HG02884 (cell line): ENCODE data around the gene HEATR5B.

ENCODE experiments used
- ATAC-seq: cut with Tn5 transposase; IDR thresholded peaks from one replicate; pipeline ENCODE4 v1.9.1; 2021; ENCODE audit warnings: mild to moderate bottlenecking, moderate library complexity; ENCODE audit not compliant: unreplicated experiment

Gene HEATR5B

GRCh38 chr2:37083873-37084794 lies at the start of gene HEATR5B, which contains the start of gene GPATCH11:
Gene HEATR5B (minus strand): TSS chr2:37084372. CDS start chr2:37083414, 958 bp downstream.
Gene GPATCH11 (plus strand): TSS chr2:37084518. CDS start chr2:37088382, 3,864 bp downstream.
- ATAC-seq: peak; percentile 76

DNA sequence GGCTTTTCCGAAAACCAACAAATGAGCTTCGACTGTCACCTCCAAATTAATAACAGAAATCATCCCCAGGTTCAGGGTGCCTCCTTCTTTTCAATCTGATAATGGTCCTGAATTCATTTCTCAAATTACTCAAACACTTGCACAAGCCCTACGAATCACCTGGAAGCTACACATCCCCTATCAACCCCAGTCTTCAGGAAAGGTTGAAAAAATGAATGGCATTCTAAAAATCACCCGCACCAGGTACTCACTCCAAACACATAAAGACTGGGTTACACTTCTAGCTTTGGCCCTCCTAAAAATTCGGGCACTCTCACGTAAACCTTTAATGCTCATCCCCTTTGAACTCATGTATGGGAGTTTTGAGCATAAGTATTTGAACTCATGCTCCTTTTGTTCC lies 48.7 kb upstream of the HEATR5B start:
- no peak for ATAC-seq

DNA sequence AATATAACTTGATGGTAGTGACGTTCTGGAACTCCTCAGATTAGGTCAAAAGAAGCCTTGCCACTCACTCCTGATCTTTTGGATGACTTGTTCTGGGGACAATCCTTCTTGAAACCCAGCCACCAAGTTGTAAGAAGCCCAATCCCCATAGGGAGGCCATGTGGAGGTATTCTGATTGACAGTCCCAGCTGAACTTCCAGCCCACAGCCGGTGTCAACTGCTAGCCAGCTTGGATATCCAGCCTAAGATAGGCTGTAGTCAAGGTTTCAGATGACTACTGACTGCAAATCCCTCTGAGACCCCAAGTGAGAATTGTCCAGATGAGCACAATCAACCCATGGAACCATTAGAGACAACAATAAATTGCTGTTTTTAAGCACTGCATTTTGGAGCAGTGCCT lies 41.2 kb upstream of the HEATR5B start:
- no peak for ATAC-seq

GRCh38 chr2:37119157-37119556 lies 35.0 kb upstream of the HEATR5B start:
- ATAC-seq: no peak

DNA sequence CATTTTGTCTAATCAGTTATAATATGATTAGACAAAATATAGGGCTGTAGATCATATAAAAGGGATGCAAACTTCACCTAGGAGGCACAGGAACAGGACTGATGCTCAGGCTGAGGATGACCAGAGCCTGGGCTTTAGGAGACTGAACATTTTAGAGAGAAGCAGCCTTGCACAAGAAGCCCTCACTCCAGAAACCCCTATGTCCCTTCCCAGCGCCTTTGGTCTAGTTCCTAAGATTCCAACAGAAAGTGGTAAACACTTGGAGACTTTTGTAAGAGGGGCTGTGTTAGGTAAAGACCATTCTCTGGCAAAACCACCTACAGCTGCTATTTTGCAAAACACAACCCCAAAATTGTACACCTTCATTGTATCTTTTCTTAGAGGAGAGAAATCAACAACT lies 33.4 kb upstream of the HEATR5B start:
- no peak for ATAC-seq

- no peak for ATAC-seq
Measured at GRCh38 chr2:37111958-37112357, 27.8 kb upstream of the HEATR5B start.

DNA sequence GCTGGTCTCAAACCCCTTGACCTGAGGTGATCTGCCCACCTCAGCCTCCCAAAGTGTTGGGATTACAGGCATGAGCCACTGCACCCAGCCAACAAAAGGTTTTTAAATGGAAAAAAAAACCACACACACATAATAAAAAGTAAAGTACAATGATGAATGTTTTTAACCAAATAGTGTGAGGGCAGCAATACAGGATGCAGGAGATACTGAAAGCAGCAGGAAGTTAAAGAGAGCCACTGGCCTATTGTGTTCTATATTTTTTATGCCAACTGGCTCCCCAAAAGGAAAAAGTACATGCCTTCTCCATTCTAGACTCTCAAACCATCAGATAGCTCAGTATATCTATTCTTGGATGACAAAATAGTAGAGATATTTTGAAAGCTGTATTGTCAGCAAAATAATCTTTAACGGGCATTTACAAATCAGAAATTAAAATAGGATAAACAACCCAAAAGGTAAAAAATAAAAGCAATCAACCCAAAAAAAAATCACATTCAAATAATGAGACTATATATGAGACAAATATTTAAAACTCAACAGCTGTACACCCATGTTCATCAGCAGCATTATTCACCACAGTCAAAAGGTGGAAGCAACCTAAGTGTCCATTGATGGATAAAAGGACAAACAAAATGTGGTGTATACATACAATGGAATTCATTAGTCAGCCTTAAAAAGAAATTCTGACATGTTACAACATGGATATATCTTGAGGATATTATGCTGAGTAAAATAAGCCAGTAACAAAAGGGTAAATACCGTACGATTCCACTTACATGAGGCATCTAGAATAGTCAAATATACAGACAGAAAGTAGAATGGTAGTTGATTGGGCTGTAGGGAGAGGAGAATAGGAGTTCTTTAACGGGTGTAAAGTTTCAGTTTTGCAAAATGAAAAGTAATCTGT lies 26.4 kb upstream of the HEATR5B start:
- no peak for ATAC-seq

- ATAC-seq: no peak
Measured at GRCh38 chr2:37109523-37109922, 25.4 kb upstream of the HEATR5B start.

GRCh38 chr2:37105150-37105549 lies 21.0 kb upstream of the HEATR5B start:
- no peak for ATAC-seq

GRCh38 chr2:37104178-37104577 lies 20.0 kb upstream of the HEATR5B start:
- no peak for ATAC-seq

DNA sequence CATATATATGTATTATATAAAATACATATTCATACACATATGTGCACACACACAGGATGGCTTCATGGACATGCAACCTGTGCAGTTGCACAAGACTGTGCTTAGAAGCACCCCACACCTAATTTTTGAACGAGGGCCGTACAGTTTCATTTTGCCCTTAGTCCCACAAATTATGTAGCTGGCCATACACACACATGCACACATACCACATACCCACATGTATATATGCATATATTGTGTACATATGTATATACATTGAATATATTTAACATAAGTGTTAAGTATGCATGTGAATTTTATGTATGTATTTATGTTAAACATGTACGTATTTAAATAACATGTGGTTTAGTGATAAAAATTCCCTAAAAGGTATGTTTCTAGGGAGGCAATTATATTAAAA lies 18.4 kb upstream of the HEATR5B start:
- no peak for ATAC-seq

- ATAC-seq: no peak
Measured at GRCh38 chr2:37100054-37100453, 15.9 kb upstream of the HEATR5B start.

- ATAC-seq: no peak
Measured at GRCh38 chr2:37098416-37099118, 14.4 kb upstream of the HEATR5B start.

- no peak for ATAC-seq
Measured at GRCh38 chr2:37096568-37096967, 12.4 kb upstream of the HEATR5B start.

GRCh38 chr2:37091873-37092272 lies 7.7 kb upstream of the HEATR5B start:
- ATAC-seq: no peak

- peak; percentile 75 for ATAC-seq
Measured at GRCh38 chr2:37090019-37090477, 5.9 kb upstream of the HEATR5B start.

DNA sequence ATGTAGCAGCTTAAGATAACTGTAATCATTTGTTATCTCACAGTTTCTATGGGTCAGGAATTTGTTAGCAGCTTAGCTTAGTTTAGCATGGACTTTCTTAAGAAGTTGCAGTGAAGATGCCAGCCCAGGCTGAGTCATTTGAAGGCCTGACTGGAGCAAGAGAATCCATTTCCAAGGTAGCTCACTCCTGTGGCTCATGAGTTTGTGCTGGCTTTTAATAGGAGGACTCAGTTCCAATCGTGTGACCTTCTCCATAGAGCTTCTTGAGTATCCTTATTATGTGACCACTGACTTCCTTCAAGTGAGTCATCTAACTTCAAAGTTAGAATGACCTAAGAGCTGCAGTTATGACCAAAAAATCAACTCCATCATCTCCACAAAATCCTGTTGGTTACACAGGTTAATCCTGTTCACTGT lies 1.6 kb upstream of the HEATR5B start:
- ATAC-seq: no peak

DNA sequence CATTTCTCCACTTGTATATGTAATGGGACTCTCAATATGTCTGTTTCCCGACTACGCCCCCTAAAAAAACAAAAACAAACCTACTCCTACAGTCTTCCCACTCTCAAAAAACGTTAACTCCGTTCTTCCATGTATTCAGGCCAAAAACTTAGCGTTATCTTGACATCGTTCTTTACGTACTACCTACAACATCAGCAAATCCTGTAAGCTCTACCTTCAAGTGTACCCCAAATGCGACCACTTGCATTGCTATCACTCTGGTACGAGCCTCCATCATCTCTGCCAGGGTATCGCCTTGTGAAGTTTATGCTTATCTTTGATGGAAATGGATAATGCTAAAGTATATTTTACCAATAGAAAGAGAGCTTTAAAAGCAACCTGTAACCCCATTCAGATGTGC lies 625 bp upstream of the HEATR5B start:
- ATAC-seq: no peak

- no peak for ATAC-seq
Measured at GRCh38 chr2:37080689-37081088, 3.5 kb downstream of the HEATR5B start.

DNA sequence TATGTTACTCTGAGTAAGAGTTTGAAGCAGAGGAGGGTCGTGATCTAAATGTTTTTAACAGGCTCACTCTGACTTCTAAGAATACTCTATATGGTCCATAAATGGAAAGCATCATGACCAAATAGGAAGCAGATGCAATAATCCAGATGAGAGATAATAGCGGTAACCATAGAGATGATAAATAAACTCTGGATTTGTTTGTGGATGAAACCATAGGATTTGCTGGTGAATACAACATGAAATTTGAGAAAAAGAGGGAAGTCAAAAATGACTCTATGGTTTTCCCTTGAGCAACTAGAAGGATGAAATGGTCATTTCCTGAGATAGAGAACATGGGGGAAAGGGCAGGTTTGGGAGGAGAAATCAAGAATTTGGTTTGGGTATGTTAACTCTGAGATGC lies 3.9 kb downstream of the HEATR5B start:
- ATAC-seq: no peak

DNA sequence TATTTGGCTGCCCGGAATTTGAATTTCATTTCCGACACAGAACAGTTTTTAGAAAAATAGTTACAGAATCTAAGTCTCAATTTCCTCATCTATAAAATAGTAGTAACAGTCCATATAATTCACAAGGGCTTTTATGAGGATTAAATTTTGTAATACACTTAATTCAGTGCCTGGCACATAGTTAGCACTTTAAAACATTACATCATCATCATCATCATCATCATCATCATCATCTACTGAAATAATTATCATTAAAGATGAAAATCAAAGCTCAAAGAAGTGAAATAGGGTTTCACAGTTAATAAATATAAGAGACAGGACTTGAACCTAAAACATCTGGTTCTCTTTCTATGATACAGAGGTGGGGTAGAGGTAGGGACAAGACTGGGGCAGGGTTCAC lies 13.2 kb downstream of the HEATR5B start:
- ATAC-seq: no peak
